HepG2 (cell line): ENCODE measurements around the gene FAM43B. TPM values are rescaled to one million over a fixed set of nuclear protein-coding genes. Genes with fewer than 3 reads are reported as not detected.
A peak's percentile ranks its signal among the peaks of the same experiment; 100 is the strongest.

Source experiments
- ATF7-NPFF ChIP-seq: sonication (generic); formaldehyde crosslinking; IDR thresholded peaks from 2 replicates; pipeline ENCODE4 v1.8.1; 2023; ENCODE audit warnings: mild to moderate bottlenecking, low read depth, missing genetic modification reagents, moderate library complexity
- DMAP1 ChIP-seq: IDR thresholded peaks from 2 replicates; pipeline ENCODE4 v1.6.1; 2016
- E2F2 ChIP-seq: sonication (generic); formaldehyde crosslinking; IDR thresholded peaks from 2 replicates; pipeline ENCODE4 v1.4.0; 2020; ENCODE audit warnings: missing genetic modification reagents, borderline replicate concordance
- KAT7 ChIP-seq: IDR thresholded peaks from 2 replicates; pipeline ENCODE4 v1.6.1; 2018; ENCODE audit warnings: borderline replicate concordance, missing compliant biosample characterization
- KDM2A ChIP-seq: sonication (generic); formaldehyde crosslinking; IDR thresholded peaks from 2 replicates; pipeline ENCODE4 v1.4.0; 2020; ENCODE audit warnings: low read depth, missing genetic modification reagents, borderline replicate concordance
- KLF15 ChIP-seq: sonication (generic); formaldehyde crosslinking; IDR thresholded peaks from 2 replicates; pipeline ENCODE4 v1.8.1; 2023; ENCODE audit warnings: borderline replicate concordance, mild to moderate bottlenecking, inconsistent platforms, missing genetic modification reagents, mixed read lengths
- KLF9 ChIP-seq: IDR thresholded peaks from 2 replicates; pipeline ENCODE4 v1.6.1; 2016; ENCODE audit warnings: low read depth
- NFYB ChIP-seq: sonication (generic); formaldehyde crosslinking; IDR thresholded peaks from 2 replicates; pipeline ENCODE4 v1.4.0; 2020; ENCODE audit warnings: missing genetic modification reagents
- PCBP2 ChIP-seq: fragments of 200-400 bp; formaldehyde crosslinking; optimal IDR thresholded peaks from 2 replicates; pipeline ENCODE3; 2018; ENCODE audit warnings: low read length, low read depth; ENCODE audit not compliant: poor library complexity, severe bottlenecking
- PRMT3 ChIP-seq: sonication (generic); formaldehyde crosslinking; IDR thresholded peaks from 2 replicates; pipeline ENCODE4 v1.8.1; 2022; ENCODE audit warnings: low read depth, mild to moderate bottlenecking, moderate library complexity, missing genetic modification reagents, borderline replicate concordance
- SALL2 ChIP-seq: sonication (generic); formaldehyde crosslinking; IDR thresholded peaks from 2 replicates; pipeline ENCODE4 v1.8.1; 2023; ENCODE audit warnings: mild to moderate bottlenecking, missing genetic modification reagents, inconsistent platforms
- STAT5B ChIP-seq: sonication (generic); formaldehyde crosslinking; IDR thresholded peaks from 2 replicates; pipeline ENCODE4 v1.4.0; 2020; ENCODE audit warnings: missing genetic modification reagents
- ZBTB3 ChIP-seq: sonication (generic); formaldehyde crosslinking; IDR thresholded peaks from 2 replicates; pipeline ENCODE4 v1.4.0; 2020; ENCODE audit warnings: low read depth, mild to moderate bottlenecking, moderate library complexity, missing genetic modification reagents, borderline replicate concordance
- ZKSCAN1 ChIP-seq: fragments of 150-350 bp; IDR thresholded peaks from 2 replicates; pipeline ENCODE4 v1.6.1; 2014; ENCODE audit warnings: low read length
- ZNF143 ChIP-seq: sonication (generic); formaldehyde crosslinking; IDR thresholded peaks from 2 replicates; pipeline ENCODE4 v1.4.0; 2020; ENCODE audit warnings: missing genetic modification reagents
- ZNF34 ChIP-seq: sonication (generic); formaldehyde crosslinking; IDR thresholded peaks from 2 replicates; pipeline ENCODE4 v1.4.0; 2020; ENCODE audit warnings: mild to moderate bottlenecking, missing genetic modification reagents, borderline replicate concordance
- ZNF652 ChIP-seq: IDR thresholded peaks from 2 replicates; pipeline ENCODE4 v1.6.1; 2016; ENCODE audit warnings: low read depth, borderline replicate concordance
- ZNF800 ChIP-seq: sonication (generic); formaldehyde crosslinking; IDR thresholded peaks from 2 replicates; pipeline ENCODE4 v1.4.0; 2020; ENCODE audit warnings: missing genetic modification reagents
- polyA plus RNA-seq, 8 experiments: library from polyadenylated mRNA; depleted of rRNA in 3 of 8; stranded (reverse) in 7 of 8; unstranded in 1 of 8; fragments of >200 nt; fragmentation: Illumina TruSeq in 4 of 8; extraction: Trizol in 4 of 8; gene quantifications; 2 replicates each; pipeline versions ENCODE4 v1.2.1 to v1.2.3, GENCODE V29; 2011 to 2016; ENCODE audit warnings: low read depth in 4 of 8, missing spikeins in 1 of 8, mixed read lengths in 1 of 8; ENCODE audit not compliant: insufficient read depth in 1 of 8
- total RNA-seq, 5 experiments: library from RNA; depleted of rRNA; stranded (reverse); fragments of >200 nt; fragmentation: Illumina TruSeq; extraction: Trizol; gene quantifications; 2 replicates each; pipeline ENCODE4 v1.2.3, GENCODE V29; 2016; ENCODE audit warnings: low read depth in 1 of 5
- TF ChIP-seq, protein P1 (sequence below): sonication (generic); formaldehyde crosslinking; IDR thresholded peaks from 2 replicates; pipeline ENCODE4 v1.5.0; 2020; ENCODE audit warnings: missing genetic modification reagents
- TF ChIP-seq, protein P2 (sequence below): sonication (generic); formaldehyde crosslinking; conservative IDR thresholded peaks from 2 replicates; pipeline ENCODE4 v1.8.0; 2022; ENCODE audit warnings: low read depth, missing genetic modification reagents
- TF ChIP-seq, protein P3 (sequence below): sonication (generic); formaldehyde crosslinking; IDR thresholded peaks from 2 replicates; pipeline ENCODE4 v1.4.0; 2020; ENCODE audit warnings: missing genetic modification reagents

Gene FAM43B
- total and polyA plus RNA-seq, 2 of the 13 experiments (the other 11 are each of a cell fraction or from before 2014, with no cell fraction given), result 0.63 to 3.7 TPM

GRCh38 chr1:20507564-20508410 is 44.6 kb upstream of the FAM43B start, which contains the start of gene MUL1 (continued):
- no peak for TF ChIP-seq PRMT3 (CRISPR knock-in tag)
- no peak for TF ChIP-seq STAT5B (CRISPR knock-in tag)
- no peak for TF ChIP-seq ZKSCAN1
- no peak for TF ChIP-seq E2F2 (CRISPR knock-in tag)
- TF ChIP-seq KAT7 (CRISPR knock-in tag), result peak; percentile 74; the same call in 1 of the 2 replicates
- TF ChIP-seq KLF15, result no peak; the same call in 1 of the 2 replicates
- no peak for TF ChIP-seq ZNF800 (CRISPR knock-in tag)
- TF ChIP-seq, protein P1, sequence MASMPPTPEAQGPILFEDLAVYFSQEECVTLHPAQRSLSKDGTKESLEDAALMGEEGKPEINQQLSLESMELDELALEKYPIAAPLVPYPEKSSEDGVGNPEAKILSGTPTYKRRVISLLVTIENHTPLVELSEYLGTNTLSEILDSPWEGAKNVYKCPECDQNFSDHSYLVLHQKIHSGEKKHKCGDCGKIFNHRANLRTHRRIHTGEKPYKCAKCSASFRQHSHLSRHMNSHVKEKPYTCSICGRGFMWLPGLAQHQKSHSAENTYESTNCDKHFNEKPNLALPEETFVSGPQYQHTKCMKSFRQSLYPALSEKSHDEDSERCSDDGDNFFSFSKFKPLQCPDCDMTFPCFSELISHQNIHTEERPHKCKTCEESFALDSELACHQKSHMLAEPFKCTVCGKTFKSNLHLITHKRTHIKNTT, result no peak
- no peak; the same call in 1 of the 2 replicates for TF ChIP-seq ZNF143 (CRISPR knock-in tag)
- no peak for TF ChIP-seq ZNF652 (CRISPR knock-in tag)
- peak; percentile 89 for TF ChIP-seq SALL2 (CRISPR knock-in tag)
- TF ChIP-seq NFYB (CRISPR knock-in tag), result no peak
- no peak; the same call in 1 of the 2 replicates for TF ChIP-seq KLF9 (CRISPR knock-in tag)
- TF ChIP-seq PCBP2, result no peak
- no peak for TF ChIP-seq ZBTB3 (CRISPR knock-in tag)
- TF ChIP-seq, protein P2, sequence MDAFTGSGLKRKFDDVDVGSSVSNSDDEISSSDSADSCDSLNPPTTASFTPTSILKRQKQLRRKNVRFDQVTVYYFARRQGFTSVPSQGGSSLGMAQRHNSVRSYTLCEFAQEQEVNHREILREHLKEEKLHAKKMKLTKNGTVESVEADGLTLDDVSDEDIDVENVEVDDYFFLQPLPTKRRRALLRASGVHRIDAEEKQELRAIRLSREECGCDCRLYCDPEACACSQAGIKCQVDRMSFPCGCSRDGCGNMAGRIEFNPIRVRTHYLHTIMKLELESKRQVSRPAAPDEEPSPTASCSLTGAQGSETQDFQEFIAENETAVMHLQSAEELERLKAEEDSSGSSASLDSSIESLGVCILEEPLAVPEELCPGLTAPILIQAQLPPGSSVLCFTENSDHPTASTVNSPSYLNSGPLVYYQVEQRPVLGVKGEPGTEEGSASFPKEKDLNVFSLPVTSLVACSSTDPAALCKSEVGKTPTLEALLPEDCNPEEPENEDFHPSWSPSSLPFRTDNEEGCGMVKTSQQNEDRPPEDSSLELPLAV, result no peak
- peak; percentile 78 for TF ChIP-seq ATF7-NPFF (CRISPR knock-in tag)
- TF ChIP-seq, protein P3, sequence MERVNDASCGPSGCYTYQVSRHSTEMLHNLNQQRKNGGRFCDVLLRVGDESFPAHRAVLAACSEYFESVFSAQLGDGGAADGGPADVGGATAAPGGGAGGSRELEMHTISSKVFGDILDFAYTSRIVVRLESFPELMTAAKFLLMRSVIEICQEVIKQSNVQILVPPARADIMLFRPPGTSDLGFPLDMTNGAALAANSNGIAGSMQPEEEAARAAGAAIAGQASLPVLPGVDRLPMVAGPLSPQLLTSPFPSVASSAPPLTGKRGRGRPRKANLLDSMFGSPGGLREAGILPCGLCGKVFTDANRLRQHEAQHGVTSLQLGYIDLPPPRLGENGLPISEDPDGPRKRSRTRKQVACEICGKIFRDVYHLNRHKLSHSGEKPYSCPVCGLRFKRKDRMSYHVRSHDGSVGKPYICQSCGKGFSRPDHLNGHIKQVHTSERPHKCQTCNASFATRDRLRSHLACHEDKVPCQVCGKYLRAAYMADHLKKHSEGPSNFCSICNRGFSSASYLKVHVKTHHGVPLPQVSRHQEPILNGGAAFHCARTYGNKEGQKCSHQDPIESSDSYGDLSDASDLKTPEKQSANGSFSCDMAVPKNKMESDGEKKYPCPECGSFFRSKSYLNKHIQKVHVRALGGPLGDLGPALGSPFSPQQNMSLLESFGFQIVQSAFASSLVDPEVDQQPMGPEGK, result peak; percentile 96
- peak; percentile 76 for TF ChIP-seq DMAP1 (CRISPR knock-in tag)
- TF ChIP-seq ZNF34 (CRISPR knock-in tag), result no peak
- peak; percentile 78; the same call in 1 of the 2 replicates for TF ChIP-seq KDM2A
